ENCODE measurements around the gene ANKFN1.

The ANKFN1 gene

DNA sequence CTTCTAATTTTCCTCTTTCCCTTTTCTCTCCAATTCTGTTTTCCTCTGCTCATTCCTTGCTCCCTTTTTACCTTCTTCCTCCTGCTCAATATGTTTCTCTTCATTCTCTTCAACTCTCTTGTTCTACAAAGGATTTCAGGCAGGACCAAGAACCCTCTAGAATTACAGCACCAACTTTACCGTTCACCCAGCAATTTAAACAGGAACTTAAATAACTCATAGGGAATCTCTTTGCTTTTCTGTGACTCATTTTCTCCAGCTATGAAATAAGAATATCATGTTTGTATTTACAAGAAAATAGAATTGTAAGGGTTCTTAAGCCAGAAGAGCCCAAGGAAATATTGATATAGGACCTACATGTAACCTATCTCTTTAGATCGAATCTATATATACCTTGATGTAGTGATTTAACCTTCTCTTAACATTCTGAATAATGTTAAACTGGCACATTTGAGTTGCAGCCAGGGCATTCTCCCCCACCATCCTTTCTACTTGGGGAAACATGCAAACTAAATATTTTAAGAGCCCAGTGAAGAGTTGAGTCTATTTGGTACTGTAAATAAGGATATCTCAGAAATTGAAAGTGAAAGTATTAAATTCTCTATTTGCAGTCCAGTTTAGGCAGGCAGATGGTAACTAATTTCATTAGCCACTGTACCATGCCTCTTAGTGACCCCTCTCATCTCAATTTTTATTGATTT, 137.0 kb downstream of the ANKFN1 start:
- no peak for DNase-seq

DNA sequence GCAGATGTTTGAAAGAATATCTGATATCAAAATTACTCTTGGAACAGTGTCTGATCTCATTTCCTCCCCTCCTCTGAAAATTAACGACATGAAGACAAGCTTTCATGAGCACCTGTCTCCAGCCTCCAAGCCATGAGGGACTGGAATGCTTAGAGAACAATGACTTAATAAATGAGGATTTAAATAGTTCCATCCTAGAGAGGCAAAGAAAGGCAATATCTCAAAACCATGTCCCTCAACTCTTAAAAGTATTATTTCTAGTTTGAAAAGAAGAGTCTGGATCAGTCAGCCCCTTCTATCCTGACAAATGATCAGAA, 137.5 kb downstream of the ANKFN1 start:
- DNase-seq: peak; percentile 31

- DNase-seq: no peak
These were observed 138.0 kb downstream of the ANKFN1 start for GRCh38 chr17:56291226-56291805.

DNA sequence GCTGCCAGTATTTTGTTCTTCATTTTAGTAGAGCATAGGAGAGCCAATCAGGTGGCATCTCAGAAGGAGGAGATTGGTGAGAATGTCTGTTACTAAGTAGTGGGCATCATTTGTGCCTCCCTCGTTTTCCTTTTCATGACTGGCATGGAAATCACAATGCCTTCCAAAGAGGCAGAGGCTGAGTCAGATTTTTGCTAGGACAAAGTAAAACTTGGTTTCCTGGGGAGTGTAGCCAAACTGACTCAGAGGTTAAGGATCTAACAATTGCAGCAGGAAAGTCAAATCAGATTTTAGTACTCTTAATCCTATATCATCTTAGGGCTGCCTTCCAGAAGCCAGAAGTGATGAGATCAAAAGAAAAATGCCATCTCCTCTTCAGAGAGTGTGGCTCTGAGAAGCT, 138.7 kb downstream of the ANKFN1 start:
- DNase-seq: no peak

- DNase-seq: no peak
These were observed 139.3 kb downstream of the ANKFN1 start for GRCh38 chr17:56292578-56292977.

GRCh38 chr17:56297184-56297583, 143.9 kb downstream of the ANKFN1 start:
- no peak for DNase-seq

GRCh38 chr17:56298846-56299245, 145.6 kb downstream of the ANKFN1 start:
- no peak for DNase-seq

DNA sequence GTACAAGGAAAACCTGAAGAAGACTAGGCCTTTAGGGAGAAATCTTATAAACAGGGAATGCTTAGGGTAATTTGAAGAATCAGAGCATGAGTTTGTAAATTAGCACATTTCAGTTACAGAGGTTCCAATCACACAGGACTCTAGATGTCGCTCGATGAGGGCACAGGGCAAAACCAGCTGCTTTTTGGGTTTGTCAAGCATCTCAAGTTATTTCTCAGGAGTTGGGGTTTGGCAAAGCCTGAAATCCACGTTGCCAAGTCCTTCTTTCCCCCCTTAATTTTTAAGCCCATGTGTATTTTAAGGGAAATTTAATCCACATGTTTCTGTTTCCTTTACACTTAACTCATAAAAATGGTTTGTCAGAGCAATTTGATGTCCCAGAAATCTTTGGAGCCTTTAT, 146.9 kb downstream of the ANKFN1 start:
- DNase-seq: no peak

GRCh38 chr17:56305007-56305406, 151.7 kb downstream of the ANKFN1 start:
- DNase-seq: no peak

DNA sequence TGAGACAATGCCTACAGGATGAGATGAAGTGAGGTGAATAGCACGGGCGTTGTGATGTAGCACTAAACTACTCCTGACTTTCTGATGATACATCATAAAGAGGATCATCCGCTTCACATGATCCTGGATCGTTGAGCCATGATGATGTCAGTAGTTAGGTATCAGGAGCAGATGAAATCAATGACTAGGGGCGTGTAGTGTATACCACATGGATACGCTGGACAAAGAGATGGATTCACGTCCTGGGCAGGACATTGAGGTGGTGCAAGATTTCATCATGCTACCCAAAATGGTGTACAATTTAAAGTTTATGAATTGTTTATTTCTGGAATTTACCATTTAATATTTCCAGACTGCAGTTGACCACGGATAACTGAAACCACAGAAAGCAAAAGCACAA, 156.6 kb downstream of the ANKFN1 start:
- no peak for DNase-seq

DNA sequence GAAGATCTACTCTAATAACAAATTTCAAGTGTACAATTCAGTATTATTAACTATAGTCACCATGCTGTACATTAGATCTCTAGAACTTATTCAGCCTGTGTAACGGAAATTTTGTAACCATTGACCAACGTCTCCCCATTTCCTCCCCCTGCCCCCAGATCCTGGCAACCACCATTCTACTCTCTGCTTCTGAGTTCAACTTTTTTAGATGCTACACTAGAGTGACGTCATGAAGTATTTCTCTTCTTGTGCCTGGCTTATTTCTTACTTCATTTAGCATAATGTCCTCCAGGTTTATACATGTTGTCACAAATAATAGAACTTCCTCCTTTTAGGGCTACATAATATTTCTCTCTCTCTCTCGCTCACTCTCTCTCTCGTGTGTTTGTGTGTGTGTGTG, 157.5 kb downstream of the ANKFN1 start:
- DNase-seq: no peak

DNA sequence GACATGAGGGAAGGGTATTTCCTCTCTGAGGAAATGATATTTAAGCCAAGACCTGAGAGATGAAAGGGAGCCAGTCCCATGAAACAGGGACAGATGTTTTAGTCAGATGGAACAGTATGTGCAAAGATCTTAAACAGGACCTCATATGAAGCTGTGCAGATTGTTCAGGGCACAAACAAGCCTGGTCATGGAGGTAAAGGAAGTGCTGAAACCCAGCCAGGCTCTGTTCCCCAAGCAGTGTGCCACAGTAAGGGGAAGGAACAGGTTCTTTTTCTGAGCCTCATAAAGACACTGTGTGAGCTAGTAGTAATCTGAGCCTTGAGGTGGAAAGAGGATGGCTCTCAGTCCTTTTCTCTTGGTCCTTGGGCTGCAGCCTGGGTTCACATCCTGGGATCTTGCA, 159.9 kb downstream of the ANKFN1 start:
- no peak for DNase-seq

- no peak for DNase-seq
These were observed 160.8 kb downstream of the ANKFN1 start for GRCh38 chr17:56314026-56314425.

DNA sequence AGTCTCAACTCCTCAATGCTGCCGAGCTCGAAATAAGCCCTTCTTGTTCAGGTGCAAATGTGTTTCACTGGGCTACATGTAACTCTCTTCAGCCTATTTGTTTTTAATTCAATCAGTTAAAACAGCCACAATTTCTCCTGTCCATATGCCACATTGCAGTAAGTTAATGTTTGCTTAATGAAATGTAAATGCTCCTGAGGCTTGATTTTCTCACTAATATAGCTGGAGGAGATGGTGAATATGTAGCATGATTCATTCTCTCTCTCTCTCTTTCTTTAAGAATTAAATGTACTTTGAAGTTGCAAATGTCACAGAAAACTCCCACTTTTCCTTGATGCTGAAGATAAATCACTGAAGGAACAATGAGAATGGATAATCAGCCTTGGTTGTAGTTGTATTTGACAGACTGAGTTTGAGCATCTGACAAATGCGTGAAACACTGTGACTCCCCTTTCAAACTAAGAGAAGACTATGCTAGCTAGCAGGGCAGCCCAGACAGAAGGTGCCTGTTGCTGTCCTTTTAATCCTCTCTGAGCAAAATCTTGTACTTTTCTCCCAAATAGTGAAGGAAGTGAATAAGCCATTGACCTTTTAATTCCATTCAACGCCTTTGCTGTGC, 161.8 kb downstream of the ANKFN1 start:
- no peak for DNase-seq

DNA sequence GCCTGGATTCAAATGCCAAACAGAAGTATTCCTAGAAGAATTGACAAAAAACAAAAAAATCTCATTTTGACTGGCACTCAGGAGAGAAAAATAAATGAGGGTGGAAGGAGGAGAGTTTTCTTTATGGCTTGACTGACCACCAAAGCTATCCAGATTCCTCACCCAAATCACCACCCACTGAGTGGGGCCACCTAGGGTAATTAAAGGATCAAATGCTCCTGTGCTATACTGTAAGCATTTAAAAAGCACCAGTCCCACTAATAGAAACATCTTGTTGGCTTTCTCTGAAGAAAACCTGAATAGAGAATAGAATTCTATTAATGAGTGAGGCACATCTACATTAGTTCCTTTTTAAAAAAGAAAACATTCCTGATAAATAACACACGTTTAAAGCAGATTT, 163.3 kb downstream of the ANKFN1 start:
- no peak for DNase-seq

DNA sequence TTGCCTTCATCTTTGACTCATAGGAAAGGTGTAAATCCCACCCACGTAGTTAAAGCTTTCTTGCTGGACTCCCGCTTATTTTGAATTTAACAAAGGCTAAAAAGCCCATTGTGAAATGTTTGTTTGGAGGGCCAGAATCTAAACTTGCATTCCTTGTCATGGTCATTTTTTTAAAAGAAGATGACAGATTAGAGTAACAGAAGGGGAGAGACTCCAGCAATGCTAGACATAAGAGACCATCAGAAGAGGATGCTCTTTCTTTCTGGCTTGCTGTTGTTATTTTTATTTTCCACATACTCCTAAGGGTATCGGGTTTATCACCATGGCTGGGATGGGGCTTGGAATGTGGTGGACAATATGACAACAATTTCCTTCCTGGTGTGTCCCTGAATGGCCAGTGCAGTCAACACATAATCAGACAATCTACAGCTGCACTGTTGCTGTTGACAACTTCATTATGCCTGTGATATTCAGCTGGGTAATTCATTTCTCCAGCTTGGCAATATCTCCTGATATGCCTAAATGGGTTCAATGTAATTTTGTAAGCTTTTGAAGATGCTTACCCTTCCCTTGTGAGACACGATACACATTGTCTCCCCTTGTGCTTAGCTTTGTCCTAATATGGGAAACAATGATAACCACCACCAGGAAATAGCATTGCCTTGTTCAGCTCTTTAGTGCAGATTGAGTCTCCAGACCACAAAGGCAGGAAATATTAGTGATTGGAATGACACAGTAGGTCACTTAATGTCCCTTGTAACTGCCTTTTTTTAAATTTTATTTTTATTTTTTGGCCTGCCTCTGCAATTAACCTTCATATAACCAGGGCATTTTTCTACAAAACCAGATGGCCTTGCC, 164.3 kb downstream of the ANKFN1 start:
- DNase-seq: no peak

DNA sequence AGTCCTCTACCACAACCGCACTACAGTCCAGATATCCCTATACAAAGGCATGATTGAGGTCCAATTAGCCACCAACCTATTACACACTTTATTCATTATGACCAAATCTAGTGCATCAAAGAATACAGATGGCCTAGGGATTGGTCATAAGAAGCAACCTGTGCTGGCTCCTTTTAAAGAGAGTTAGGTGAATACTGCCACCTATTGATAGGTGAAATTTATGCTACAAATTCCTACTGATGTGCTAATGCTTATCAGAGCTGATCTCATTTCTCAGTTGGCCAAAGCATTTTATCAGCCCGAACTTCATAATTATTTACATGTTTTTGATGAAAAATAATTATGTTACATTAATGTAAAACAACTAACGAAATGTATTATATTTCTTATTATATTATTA, 166.3 kb downstream of the ANKFN1 start:
- peak; percentile 70 for DNase-seq

- no peak for DNase-seq
These were observed 167.2 kb downstream of the ANKFN1 start for GRCh38 chr17:56320443-56320842.

DNA sequence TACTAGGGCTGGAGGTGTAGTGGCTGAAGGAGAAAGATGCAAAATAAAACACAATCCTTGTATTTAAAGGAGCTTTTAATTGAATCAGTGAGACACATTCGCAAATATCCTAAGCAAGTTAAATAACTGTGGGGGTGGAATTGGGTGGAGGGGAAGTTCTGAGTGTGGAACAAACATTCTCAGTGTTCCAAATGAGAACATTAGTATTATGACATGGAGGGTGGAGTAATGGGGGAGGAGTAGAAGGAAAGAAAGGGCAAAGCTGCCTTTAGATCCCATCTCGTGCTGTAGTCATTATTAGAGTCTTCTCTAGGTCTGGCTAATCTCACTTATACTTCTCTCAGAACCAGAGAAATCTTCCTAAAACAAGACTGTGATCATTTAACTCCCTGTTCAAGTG, 169.7 kb downstream of the ANKFN1 start:
- no peak for DNase-seq

GRCh38 chr17:56324676-56325075, 171.4 kb downstream of the ANKFN1 start:
- no peak for DNase-seq

GRCh38 chr17:56325313-56326000, 172.2 kb downstream of the ANKFN1 start:
- no peak for DNase-seq

- DNase-seq: no peak
These were observed 172.7 kb downstream of the ANKFN1 start for GRCh38 chr17:56326001-56326359.

DNA sequence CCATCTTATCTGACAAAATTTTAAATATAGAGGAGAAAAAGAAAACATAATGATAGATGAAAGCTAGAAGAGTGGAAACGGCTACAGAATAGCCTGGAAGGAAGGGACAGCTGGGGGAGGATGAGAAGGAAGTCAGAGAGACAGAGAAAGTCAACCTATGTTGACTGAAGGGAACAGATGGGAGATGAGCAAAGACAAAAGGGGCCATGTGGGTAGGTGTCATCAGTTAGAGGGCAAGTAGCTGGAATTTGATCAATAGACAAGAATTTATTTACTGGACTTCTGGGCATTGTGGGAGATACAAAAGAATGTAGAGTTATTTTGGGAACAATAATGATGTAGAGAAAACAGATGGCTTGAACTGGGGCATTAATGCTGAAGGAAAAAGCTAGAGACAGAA, 194.4 kb downstream of the ANKFN1 start:
- no peak for DNase-seq
